HG02642 (cell line): Measurements from ENCODE around the gene CSH2.

ENCODE experiments used
- ATAC-seq: cut with Tn5 transposase; IDR thresholded peaks from one replicate; pipeline ENCODE4 v1.9.1; 2021; ENCODE audit warnings: mild to moderate bottlenecking; ENCODE audit not compliant: unreplicated experiment, poor library complexity

The CSH2 gene

GRCh38 chr17:63837962-63838600 lies 35.4 kb downstream of the CSH2 start:
- no peak for ATAC-seq

GRCh38 chr17:63837480-63837879 lies 36.0 kb downstream of the CSH2 start:
- no peak for ATAC-seq

- no peak for ATAC-seq
Measured at GRCh38 chr17:63836811-63837210, 36.7 kb downstream of the CSH2 start.

- ATAC-seq, result no peak
Measured at GRCh38 chr17:63835167-63835720, 38.2 kb downstream of the CSH2 start.

- peak; percentile 58 for ATAC-seq
Measured at GRCh38 chr17:63834431-63835166, 38.9 kb downstream of the CSH2 start.

DNA sequence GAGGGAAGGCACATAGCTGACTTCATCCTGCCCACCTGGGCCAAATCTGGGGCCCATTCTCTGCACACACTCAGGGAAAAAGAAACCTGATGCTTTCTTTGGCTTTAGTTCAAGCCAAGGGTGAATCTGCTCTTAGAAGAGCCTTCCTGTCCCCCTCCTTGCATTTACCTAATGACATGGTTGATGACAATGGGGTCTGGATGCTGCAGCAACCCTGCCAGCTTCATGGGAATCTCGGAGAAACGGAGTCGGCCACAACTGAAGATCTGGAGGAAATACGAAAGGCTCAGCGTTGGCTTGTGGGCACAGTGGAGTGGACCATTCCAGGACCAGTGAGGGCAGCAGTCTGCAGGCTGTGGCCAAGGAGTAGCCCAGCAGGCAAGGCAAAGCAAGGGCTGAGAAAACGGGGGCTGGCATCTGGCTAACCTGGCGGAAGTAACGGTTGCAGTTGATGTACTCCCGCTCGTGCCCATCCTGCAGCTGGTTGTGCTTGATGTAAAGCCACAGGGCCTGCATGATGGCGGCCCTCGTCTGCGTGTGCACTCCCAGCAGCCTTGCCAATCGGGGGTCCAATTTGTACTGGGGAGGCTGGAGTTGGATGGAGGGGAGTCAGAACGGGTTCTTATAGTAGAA lies 39.6 kb downstream of the CSH2 start:
- no peak for ATAC-seq

- no peak for ATAC-seq
Measured at GRCh38 chr17:63833026-63833740, 40.3 kb downstream of the CSH2 start.

DNA sequence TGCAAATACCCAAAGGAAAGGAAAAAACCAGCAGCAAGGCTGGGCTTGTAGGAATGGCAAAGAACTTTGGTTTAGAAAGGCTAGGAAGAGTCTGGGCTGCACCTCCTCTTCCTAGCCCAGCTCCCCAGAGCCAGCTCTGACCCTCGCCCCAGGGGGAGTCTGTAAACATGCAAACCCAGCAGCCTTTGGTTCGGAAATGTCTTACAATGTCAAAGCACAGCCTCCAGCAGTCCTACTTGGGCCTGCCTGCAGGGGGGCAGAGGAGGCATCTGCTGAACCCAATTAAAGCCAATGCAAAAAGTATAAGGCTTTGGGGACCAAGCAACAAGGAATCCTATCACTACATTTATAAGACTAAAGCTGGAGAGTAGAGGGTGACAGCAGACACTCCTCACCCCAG lies 41.0 kb downstream of the CSH2 start:
- no peak for ATAC-seq

GRCh38 chr17:63832014-63832413 lies 41.5 kb downstream of the CSH2 start:
- ATAC-seq, result no peak

DNA sequence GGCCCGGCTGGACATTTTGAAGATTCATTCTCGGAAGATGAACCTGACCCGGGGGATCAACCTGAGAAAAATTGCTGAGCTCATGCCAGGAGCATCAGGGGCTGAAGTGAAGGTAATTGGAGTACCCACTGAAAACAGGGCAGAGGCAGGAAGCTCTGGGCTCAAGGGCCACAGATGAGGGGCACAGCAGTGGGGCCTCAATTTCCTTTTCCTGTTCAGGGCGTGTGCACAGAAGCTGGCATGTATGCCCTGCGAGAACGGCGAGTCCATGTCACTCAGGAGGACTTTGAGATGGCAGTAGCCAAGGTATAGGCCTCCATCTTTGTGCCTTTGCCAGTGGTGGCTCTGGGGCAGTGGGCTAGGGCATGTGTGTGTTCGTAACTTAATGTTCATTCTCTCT lies 42.0 kb downstream of the CSH2 start:
- no peak for ATAC-seq

GRCh38 chr17:63830904-63831491 lies 42.5 kb downstream of the CSH2 start:
- no peak for ATAC-seq

- ATAC-seq, result no peak
Measured at GRCh38 chr17:63830278-63830677, 43.2 kb downstream of the CSH2 start.

GRCh38 chr17:63828936-63829335 lies 44.5 kb downstream of the CSH2 start:
- no peak for ATAC-seq

DNA sequence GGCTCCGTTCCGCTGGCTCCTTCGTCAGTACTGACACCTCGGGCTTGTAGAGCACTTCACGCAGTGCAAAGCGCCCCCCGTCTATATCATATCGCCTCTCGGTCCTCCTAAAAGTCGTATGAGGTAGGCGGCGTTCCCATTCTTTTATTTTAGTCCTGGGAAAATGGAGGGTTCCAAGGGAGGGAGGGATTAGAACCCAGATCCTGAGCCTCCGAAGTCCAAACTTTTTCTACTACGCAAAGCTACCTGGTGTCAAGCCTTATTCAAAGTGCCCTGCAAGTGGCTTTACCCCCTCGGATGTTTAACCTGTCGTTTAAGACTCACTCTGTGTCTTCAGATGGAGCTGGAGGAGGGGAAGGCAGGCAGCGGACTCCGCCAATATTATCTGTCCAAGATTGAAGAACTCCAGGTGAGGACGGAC lies 45.7 kb downstream of the CSH2 start:
- no peak for ATAC-seq

DNA sequence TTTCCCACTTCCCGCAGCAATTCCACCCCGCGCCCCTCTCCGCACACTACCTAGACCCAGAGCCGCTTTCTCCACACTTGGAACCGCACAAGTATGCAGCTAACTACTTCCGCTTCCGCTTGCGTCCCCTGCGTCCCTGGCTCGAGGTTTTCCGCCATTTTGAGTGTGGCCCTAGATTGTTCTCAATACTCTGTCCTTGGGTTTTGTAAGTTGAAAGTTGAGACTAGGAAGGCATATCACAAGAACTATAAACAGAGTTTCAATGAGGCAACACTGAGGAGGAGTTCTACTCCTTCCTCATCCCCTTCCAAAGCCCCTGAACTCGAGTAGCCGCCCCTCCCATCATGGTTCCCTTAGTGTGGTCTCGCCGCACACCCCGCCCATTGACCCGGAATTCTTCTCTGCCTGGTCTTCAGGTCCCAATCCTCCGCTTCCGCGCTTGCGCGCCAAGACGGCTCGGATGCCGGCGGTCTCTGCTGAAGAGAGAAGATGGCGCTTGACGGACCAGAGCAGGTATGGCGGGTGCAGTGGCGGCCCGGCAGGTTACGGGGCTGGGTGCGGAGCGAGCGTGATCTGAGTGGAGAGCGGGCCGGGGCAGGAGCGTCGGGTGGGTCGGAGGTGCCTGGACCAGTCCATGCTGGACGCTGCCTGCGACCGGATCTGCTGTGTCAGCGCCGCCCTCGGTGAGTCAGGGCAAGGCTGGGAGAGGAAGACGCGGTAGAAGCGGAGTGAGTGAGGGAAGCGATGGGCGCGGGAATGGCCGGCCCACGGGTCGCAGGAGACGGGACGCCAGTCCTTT lies 46.3 kb downstream of the CSH2 start, which contains the start of the genes FTSJ3 and PSMC5:
TSS of gene FTSJ3 (minus strand) at position 662 of the 799 bp plus-strand sequence. CDS start 761 bp downstream, outside the sequence.
TSS of gene PSMC5 (plus strand) at position 430 of the 799 bp plus-strand sequence. CDS start at position 490, 60 bp downstream.
- ATAC-seq, result peak; percentile 90

GRCh38 chr17:63826468-63827001 lies 46.9 kb downstream of the CSH2 start:
- no peak for ATAC-seq

GRCh38 chr17:63824362-63824761 lies 49.1 kb downstream of the CSH2 start:
- ATAC-seq, result no peak

DNA sequence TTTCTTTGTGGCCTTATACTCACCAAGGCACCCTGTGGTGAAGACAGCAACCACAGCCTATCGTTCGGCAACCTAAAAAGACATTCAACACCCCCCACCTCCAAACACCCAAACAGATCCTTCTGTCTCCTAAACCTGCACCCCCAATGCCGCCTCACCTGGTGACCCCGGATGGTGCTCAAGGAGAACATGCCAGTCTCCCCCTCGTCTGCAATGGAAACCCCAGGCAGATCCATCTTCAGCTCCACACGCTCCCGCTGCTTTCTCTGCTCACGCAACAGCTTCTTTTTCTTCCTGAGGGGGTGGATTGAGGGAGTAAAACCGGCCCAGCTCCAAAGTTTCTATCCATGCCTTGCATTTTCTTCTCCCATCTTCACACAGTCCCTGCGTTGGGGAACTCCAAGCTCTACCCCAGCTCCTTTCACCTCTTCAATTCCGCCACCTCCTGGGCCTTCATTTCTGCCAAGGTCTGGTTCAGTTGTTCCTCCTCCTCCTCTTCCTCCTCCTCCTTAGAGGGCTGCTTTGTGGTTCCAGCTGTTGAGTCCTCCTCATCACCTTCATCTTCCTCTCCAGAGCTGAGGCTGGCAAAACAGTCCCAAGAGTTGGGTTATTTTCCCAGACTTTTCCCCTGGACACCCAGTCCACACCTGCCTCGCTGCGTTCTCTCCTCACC lies 49.7 kb downstream of the CSH2 start:
- ATAC-seq, result no peak
